Stimulated activated naive CD4-positive, alpha-beta T cell (primary cell): ENCODE measurements around the gene IQSEC2.

Experiments used
- DNase-seq, 6 experiments: peaks; one replicate each; lab custom pipeline; 2025; lab: John Stamatoyannopoulos, UW

Gene IQSEC2

GRCh38 chrX:53281321-53281822, at the start of gene IQSEC2:
TSS of gene IQSEC2 (minus strand) at chrX:53281584.
- DNase-seq, result no peak

GRCh38 chrX:53330331-53330730, 48.9 kb upstream of the IQSEC2 start:
- DNase-seq, result no peak

GRCh38 chrX:53324803-53325202, 43.4 kb upstream of the IQSEC2 start:
- no peak for DNase-seq

- DNase-seq, result no peak
These were observed 42.7 kb upstream of the IQSEC2 start for GRCh38 chrX:53324085-53324484.

- no peak for DNase-seq
These were observed 41.8 kb upstream of the IQSEC2 start for GRCh38 chrX:53323196-53323595.

GRCh38 chrX:53321943-53322497, 40.6 kb upstream of the IQSEC2 start:
- DNase-seq, result no peak

GRCh38 chrX:53321230-53321942, 40.0 kb upstream of the IQSEC2 start:
- no peak for DNase-seq

GRCh38 chrX:53320543-53321229, 39.3 kb upstream of the IQSEC2 start:
- no peak for DNase-seq

GRCh38 chrX:53319614-53320542, 38.5 kb upstream of the IQSEC2 start:
- no peak for DNase-seq

- no peak for DNase-seq
These were observed 37.5 kb upstream of the IQSEC2 start for GRCh38 chrX:53318766-53319353.

GRCh38 chrX:53317365-53318069, 36.1 kb upstream of the IQSEC2 start:
- DNase-seq, result peak; percentile 32 to 79 (median 58)

GRCh38 chrX:53316860-53317237, 35.5 kb upstream of the IQSEC2 start:
- DNase-seq, result no peak

GRCh38 chrX:53316111-53316859, 34.9 kb upstream of the IQSEC2 start:
- no peak for DNase-seq

GRCh38 chrX:53313728-53314105, 32.3 kb upstream of the IQSEC2 start:
- no peak for DNase-seq

- peak; percentile 3 to 69 (median 47) for DNase-seq
These were observed 31.8 kb upstream of the IQSEC2 start for GRCh38 chrX:53312946-53313727.

GRCh38 chrX:53309837-53310236, 28.5 kb upstream of the IQSEC2 start:
- DNase-seq, result no peak

- no peak for DNase-seq
These were observed 27.5 kb upstream of the IQSEC2 start for GRCh38 chrX:53308836-53309235.

- no peak for DNase-seq
These were observed 24.9 kb upstream of the IQSEC2 start for GRCh38 chrX:53305996-53306937.
